TTC549 (cell line): ENCODE data around the gene AHCY.
"Not testable (repeated sequence)": the region's sequence is repeated elsewhere in the genome, so short reads cannot be mapped to it uniquely, and the experiment has no call there.

ENCODE experiments used
- FAIRE-seq: peaks from 2 replicates; lab custom pipeline; 2012; peaks lifted over from hg19 to GRCh38; lab: Jason Lieb, UNC

The AHCY gene

DNA sequence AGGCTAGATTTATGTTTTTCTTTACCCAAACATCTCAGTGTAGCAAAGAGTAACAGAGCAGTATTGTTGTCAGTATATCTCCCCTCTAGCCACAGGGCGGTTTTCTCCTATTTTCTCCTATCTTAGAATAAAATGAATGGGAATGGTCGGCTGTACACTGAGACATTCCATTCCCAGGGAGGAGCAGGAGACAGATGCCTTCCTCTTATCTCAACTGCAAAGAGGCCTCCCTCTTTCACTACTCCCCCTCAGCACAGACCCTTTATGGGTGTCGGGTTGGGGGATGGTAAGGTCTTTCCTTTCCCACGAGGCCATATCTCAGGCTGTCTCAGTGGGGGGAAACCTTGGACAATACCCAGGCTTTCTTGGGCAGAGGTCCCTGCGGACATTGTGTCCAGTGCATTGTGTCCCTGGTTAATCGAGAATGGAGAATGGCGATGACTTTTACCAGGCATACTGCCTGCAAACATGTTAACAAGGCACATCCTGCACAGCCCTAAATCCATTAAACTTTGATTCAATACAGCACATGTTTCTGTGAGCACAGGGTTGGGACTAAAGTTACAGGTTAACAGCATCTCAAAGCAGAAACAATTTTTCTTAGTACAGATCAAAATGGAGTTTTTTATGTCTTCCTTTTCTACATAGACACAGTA lies 50.6 kb downstream of the AHCY start:
- not testable (repeated sequence) for FAIRE-seq

- no peak for FAIRE-seq
Measured at GRCh38 chr20:34251619-34252018, 51.5 kb downstream of the AHCY start.

DNA sequence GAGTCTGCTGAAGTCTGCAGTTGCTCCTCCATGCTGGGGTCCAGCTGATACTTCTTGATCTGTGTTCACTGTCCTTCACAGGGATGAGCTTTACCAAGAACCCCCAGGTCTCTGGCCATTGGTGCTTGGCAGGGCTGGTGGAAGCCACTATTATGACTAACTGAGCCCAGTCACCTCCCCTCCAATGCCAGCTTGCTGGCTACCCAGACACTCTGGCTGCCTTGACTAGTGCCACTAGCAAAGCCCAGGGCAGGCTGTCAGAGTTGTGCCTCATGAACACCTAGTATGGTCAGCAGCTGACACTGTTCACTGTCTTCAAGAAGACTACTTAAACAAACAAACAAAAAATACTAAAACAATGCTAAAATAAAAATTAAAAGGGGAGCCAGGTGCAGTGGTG lies 53.1 kb downstream of the AHCY start:
- FAIRE-seq, result no peak

- FAIRE-seq, result no peak
Measured at GRCh38 chr20:34249291-34249690, 53.9 kb downstream of the AHCY start.

DNA sequence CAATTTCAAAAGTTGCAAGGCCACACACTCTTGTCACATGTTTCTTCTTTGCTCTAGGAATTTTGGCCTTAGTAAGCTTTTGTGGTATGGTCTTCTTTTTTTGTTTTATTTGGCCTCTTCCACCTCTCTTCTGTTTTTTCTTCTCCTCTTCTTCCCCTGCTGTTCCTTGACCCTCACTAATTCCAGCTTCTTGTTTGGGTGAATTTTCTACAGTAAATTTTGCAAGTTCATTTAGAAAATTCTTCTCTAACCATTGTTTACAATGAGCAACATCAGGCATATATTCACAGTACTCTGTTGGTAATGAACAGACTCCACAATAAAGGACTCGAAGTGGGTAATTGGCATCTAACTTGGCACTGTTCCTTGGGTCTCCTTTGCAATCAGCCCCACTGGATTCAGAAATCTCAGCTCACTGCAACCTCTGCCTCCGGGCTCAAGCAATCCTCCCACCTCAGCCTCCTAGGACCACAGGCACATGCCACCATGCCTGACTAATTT lies 57.0 kb downstream of the AHCY start:
- FAIRE-seq, result no peak

GRCh38 chr20:34243377-34243776 lies 59.8 kb downstream of the AHCY start:
- no peak for FAIRE-seq

DNA sequence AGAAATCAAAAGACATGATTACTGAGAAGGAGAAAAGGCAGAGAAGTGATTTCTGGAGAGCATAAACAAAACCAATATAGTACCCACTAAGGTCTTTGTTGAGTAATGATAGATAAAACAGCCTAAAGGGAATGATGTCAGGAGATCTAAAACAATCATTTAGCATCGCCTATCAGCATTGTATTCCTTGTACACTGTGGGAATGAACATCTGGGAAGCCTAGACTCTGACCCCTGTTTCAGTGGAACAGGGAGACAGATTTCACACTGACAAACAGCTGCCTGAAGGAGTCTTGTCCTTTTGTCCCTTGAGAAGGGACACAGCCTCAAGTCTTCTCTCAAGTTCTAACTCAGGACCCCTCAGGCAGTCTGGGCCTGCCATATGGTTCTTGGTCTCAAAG lies 60.3 kb downstream of the AHCY start:
- no peak for FAIRE-seq

DNA sequence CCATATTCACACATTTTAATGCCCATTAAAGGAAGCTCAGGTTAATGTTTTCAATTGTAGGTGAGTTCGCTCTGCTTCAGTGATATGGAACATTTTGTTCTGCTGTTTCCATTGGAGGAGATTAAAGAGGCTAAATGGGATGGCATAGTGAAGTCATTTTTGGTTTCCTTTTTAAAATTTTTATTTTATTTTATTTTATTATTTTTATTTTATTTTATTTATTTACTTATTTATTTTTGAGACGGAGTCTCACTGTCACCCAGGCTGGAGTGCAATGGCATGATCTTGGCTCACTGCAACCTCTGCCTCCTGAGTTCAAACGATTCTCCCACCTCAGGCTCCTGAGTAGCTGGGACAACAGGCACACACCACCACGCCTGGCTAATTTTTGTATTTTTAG lies 61.1 kb downstream of the AHCY start:
- FAIRE-seq, result not testable (repeated sequence)

DNA sequence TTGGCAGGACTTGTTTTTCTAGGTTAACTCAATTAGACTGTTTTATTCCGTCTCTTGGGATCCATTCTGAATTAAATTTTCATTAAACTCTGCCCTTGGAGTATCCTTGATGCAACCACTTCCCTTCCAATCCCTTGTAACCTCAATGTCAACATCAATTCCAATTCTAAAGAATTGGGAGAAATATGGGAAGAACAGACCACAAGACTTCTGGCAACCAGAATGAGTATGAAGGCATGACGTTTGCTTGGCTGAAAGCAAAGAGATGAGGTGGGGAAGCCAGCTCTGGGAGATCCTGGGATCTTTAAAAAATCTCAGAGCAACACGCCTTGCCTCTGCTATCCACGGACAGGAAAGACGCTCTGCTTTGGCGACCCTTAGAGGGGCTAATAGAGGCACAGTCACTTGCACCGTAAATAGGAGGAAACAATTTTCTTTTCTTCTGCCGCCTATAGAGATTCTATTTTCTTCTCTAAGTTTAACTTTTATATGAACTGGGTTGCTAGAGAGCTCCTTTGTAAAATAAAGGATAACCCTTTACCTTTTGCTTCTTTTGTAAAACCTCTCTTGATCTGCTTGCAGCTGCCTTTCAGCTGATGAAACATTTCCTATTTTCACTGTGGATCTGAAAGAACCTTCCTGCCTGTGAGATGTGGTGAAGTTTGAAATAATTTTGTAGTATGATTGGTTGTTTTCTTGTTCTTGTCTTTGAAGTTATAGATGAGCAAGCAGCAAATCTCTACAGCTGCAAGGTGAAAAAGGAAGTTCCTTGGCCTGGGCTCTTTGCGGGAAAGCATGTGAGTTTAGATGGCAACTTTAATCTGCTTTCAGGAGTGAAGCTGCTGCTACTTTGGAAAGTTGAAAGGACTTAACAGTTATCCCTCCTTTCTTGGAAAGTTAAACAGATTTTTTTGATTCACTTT lies 62.2 kb downstream of the AHCY start, which contains the start of gene ASIP:
ASIP (plus strand) TSS at position 731 of the 923 bp plus-strand sequence. CDS start 18,952 bp downstream, outside the sequence.
- FAIRE-seq, result no peak

GRCh38 chr20:34240121-34240520 lies 63.0 kb downstream of the AHCY start:
- no peak for FAIRE-seq

- FAIRE-seq, result no peak
Measured at GRCh38 chr20:34237942-34238341, 65.2 kb downstream of the AHCY start.

DNA sequence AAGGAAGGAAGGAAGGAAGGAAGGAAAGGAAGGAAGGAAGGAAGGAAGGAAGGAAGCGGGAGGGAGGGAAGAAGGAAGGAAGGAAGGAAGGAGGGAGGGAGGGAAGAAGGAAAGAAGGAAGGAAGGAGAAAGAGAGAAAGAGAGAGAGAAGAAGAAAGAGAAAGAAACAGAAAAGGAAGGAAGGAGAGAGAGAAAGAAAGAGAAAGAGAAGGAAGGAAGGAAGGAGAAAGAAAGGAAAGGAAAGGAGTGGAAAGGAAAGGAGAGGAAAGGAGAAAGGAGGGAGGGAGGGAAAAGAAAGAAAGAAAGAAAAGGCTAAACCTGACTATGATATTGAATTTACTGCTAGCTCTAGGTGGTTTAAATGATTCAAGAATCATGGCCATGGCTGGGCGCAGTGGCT lies 67.3 kb downstream of the AHCY start:
- no peak for FAIRE-seq

GRCh38 chr20:34233687-34234086 lies 69.5 kb downstream of the AHCY start:
- no peak for FAIRE-seq

DNA sequence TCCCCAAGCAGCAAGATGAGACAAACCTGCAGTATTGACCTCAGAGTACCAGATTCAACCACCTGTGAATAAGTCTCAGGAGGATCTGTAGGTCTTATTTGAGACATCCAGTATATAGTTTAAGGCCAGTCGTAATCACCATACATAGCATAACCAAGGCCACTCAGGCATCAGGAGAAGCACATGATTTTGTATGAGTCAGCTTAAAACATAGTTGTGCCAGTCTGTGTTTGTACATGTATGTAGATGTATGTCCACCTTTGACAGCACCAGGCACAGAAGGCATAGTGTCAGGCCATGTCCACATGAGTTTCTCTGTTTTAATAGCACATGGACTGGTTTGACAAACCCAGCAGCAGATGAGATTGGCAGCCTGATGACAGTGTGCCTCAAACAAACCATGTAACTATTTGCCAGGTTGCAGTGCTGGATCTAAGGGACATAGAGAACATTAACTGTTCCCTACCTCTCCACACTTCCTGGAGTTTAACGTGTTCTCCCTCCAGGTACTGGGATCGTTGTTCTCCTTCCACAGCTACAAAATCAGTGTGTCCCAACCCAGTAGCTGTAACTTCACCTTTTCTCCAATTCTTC lies 70.6 kb downstream of the AHCY start:
- no peak for FAIRE-seq

GRCh38 chr20:34231634-34232033 lies 71.5 kb downstream of the AHCY start:
- FAIRE-seq, result no peak
